Measurements from ENCODE around the gene ODF2L. TPM values are rescaled to one million over a fixed set of nuclear protein-coding genes. Genes with fewer than 3 reads are reported as not detected.

ODF2L gene
- total and polyA plus RNA-seq, 2 of the 13 experiments (the other 11 are each of a cell fraction or from before 2014, with no cell fraction given) = 0.07 TPM; not detected in 1

GRCh38 chr1:86410879-86411278 is 14.8 kb upstream of the ODF2L start (continued):
- TF ChIP-seq ZNF543 (CRISPR knock-in tag; IDR thresholded peaks at IDR 0.05) (no peak), TEAD2 (CRISPR knock-in tag; IDR thresholded peaks at IDR 0.05) (no peak), CENPT (CRISPR knock-in tag; IDR thresholded peaks at IDR 0.05; ENCODE audit: low read depth) (no peak), ATF7 (IDR thresholded peaks at IDR 0.05) (no peak), ATF7 (CRISPR knock-in tag; IDR thresholded peaks at IDR 0.05) (no peak), ZNF691 (CRISPR knock-in tag; IDR thresholded peaks at IDR 0.05; ENCODE audit: borderline replicate concordance, low read depth) (no peak)

- POLR2A ChIA-PET = no interaction called here
- Histone ChIP-seq H3K27me3 (ENCODE audit: control insufficient read depth in 1 of 2, insufficient read depth in 2 of 2, low read length in 2 of 2) (no peaks in the 10 kb centered on the region), H3K4me2 (ENCODE audit: low read depth, low read length) (no peak overlapping the region), H2AFZ (ENCODE audit: low read length) (no peak overlapping the region), H4K20me1 (ENCODE audit: insufficient read depth, low read length) (no peaks in the 10 kb centered on the region), H3K4me3 (replicated peaks in 1 of 3; ENCODE audit: insufficient read depth in 1 of 3, low read depth in 2 of 3, low read length in 3 of 3) (no peak overlapping the region), H3K36me3 (replicated peaks in 1 of 2; ENCODE audit: control insufficient read depth in 1 of 2, insufficient read depth in 2 of 2, low read length in 2 of 2) (no peaks in the 10 kb centered on the region), H3K9me3 (ENCODE audit: low read length) (no peaks in the 10 kb centered on the region), H3K4me1 (ENCODE audit: insufficient read depth, low read length) (no peaks in the 10 kb centered on the region), H3K27ac (ENCODE audit: extremely low read length, insufficient read depth, low read length) (no peak overlapping the region), H3K9ac (ENCODE audit: insufficient read depth, low read depth, low read length) (no peak overlapping the region), H3K79me2 (ENCODE audit: insufficient read depth, low read length) (no peaks in the 10 kb centered on the region)
- intact Hi-C loops (cut with micrococcal nuclease; ENCODE audit: unreplicated experiment) (no loop called here), in situ Hi-C loops (cut with HindIII; ENCODE audit: extremely low pct_ligation_motif_present, low pct_unique_long_range_greater_than_20kb) (no loop called here)
- 55% methylated on average over 2 of the region's 6 CpGs for WGBS (ENCODE audit: low lambda C conversion rate)
- ATAC-seq = peak; percentile 79
- CTCF ChIA-PET (ENCODE audit: low intra/inter-chr PET ratio, low total read pairs) = no interaction called here
- TF ChIP-seq ZNF816 (CRISPR knock-in tag; IDR thresholded peaks at IDR 0.05; ENCODE audit: borderline replicate concordance) (no peak), PRDM15 (CRISPR knock-in tag; IDR thresholded peaks at IDR 0.05) (no peak), USF2 (IDR thresholded peaks at IDR 0.05; ENCODE audit: low read depth, low read length) (peak; percentile 53; the same call in 1 of the 2 replicates), USF2 (CRISPR knock-in tag; IDR thresholded peaks at IDR 0.05; ENCODE audit: borderline replicate concordance) (peak; percentile 51; the same call in 1 of the 2 replicates), FOSL2 (CRISPR knock-in tag; IDR thresholded peaks at IDR 0.05) (peak; percentile 75), SNAPC2 (CRISPR knock-in tag; IDR thresholded peaks at IDR 0.05) (no peak), RAD51 (IDR thresholded peaks at IDR 0.05; ENCODE audit: borderline replicate concordance) (peak; percentile 50; the same call in 1 of the 2 replicates), ZBTB33 (CRISPR knock-in tag; IDR thresholded peaks at IDR 0.05) (peak; percentile 43; the same call in 1 of the 2 replicates)
- peak; percentile 6 for DNase-seq (ENCODE audit: low spot score)
- BruUV-seq (replicated peaks) = no TSS peak
- no peak for FAIRE-seq
Measured at GRCh38 chr1:86409416-86410021, 13.4 kb upstream of the ODF2L start.

All from HepG2 (cell line).